HepG2 (cell line): ENCODE measurements around the gene LRRIQ4. TPM values are rescaled to one million over a fixed set of nuclear protein-coding genes. Genes with fewer than 3 reads are reported as not detected.

Source experiments
- DPF2 ChIP-seq: sonication (generic); formaldehyde crosslinking; IDR thresholded peaks from 2 replicates; pipeline ENCODE4 v1.4.0; 2020; ENCODE audit warnings: mild to moderate bottlenecking, low read depth, missing genetic modification reagents, borderline replicate concordance
- GLI4 ChIP-seq: sonication (generic); formaldehyde crosslinking; IDR thresholded peaks from 2 replicates; pipeline ENCODE4 v1.5.1; 2020; ENCODE audit warnings: missing genetic modification reagents, mild to moderate bottlenecking, moderate library complexity, borderline replicate concordance
- GTF3A ChIP-seq: sonication (generic); formaldehyde crosslinking; conservative IDR thresholded peaks from 2 replicates; pipeline ENCODE4 v1.4.0; 2020; ENCODE audit warnings: mild to moderate bottlenecking, missing genetic modification reagents
- MAFF ChIP-seq: IDR thresholded peaks from 2 replicates; pipeline ENCODE4 v1.6.1; 2011; ENCODE audit warnings: low read depth, low read length, improper control_type of control experiment
- NFE2L2 ChIP-seq: fragments of 150-350 bp; IDR thresholded peaks from 2 replicates; pipeline ENCODE4 v1.6.1; 2014; ENCODE audit warnings: low read length
- NRL ChIP-seq: sonication (generic); formaldehyde crosslinking; IDR thresholded peaks from 2 replicates; pipeline ENCODE4 v1.5.0; 2020; ENCODE audit warnings: missing genetic modification reagents, mild to moderate bottlenecking, moderate library complexity, borderline replicate concordance
- PHF20 ChIP-seq: sonication (generic); formaldehyde crosslinking; IDR thresholded peaks from 2 replicates; pipeline ENCODE4 v1.5.0; 2020; ENCODE audit warnings: mild to moderate bottlenecking, missing genetic modification reagents
- REPIN1 ChIP-seq: sonication (generic); formaldehyde crosslinking; IDR thresholded peaks from 2 replicates; pipeline ENCODE4 v1.8.0; 2022; ENCODE audit warnings: missing genetic modification reagents, low read depth, mild to moderate bottlenecking, borderline replicate concordance
- SMARCE1 ChIP-seq: fragments of 450-650 bp; IDR thresholded peaks from 2 replicates; pipeline ENCODE4 v1.6.1; 2017; ENCODE audit warnings: borderline replicate concordance
- SP4 ChIP-seq: sonication (generic); formaldehyde crosslinking; IDR thresholded peaks from 2 replicates; pipeline ENCODE4 v1.8.1; 2023; ENCODE audit warnings: mild to moderate bottlenecking, missing genetic modification reagents
- ZNF550 ChIP-seq: sonication (generic); formaldehyde crosslinking; IDR thresholded peaks from 2 replicates; pipeline ENCODE4 v1.4.0; 2020; ENCODE audit warnings: mild to moderate bottlenecking, missing genetic modification reagents, borderline replicate concordance
- ZNF552 ChIP-seq: sonication (generic); formaldehyde crosslinking; IDR thresholded peaks from 2 replicates; pipeline ENCODE4 v1.9.0; 2022; ENCODE audit warnings: missing genetic modification reagents, mild to moderate bottlenecking, borderline replicate concordance
- polyA plus RNA-seq, 8 experiments: library from polyadenylated mRNA; depleted of rRNA in 3 of 8; stranded (reverse) in 7 of 8; unstranded in 1 of 8; fragments of >200 nt; fragmentation: Illumina TruSeq in 4 of 8; extraction: Trizol in 4 of 8; gene quantifications; 2 replicates each; pipeline versions ENCODE4 v1.2.1 to v1.2.3, GENCODE V29; 2011 to 2016; ENCODE audit warnings: low read depth in 4 of 8, missing spikeins in 1 of 8, mixed read lengths in 1 of 8; ENCODE audit not compliant: insufficient read depth in 1 of 8
- total RNA-seq, 5 experiments: library from RNA; depleted of rRNA; stranded (reverse); fragments of >200 nt; fragmentation: Illumina TruSeq; extraction: Trizol; gene quantifications; 2 replicates each; pipeline ENCODE4 v1.2.3, GENCODE V29; 2016; ENCODE audit warnings: low read depth in 1 of 5
- TF ChIP-seq, protein P1 (sequence below): sonication (generic); formaldehyde crosslinking; IDR thresholded peaks from 2 replicates; pipeline ENCODE4 v1.4.0; 2020; ENCODE audit warnings: missing genetic modification reagents
- TF ChIP-seq, protein P2 (sequence below): sonication (generic); formaldehyde crosslinking; IDR thresholded peaks from 2 replicates; pipeline ENCODE4 v1.8.0; 2022; ENCODE audit warnings: mild to moderate bottlenecking, missing genetic modification reagents
- TF ChIP-seq, protein P3 (sequence below): fragments of 450-650 bp; IDR thresholded peaks from 2 replicates; pipeline ENCODE4 v1.6.1; 2016
- TF ChIP-seq, protein P4 (sequence below): sonication (generic); formaldehyde crosslinking; IDR thresholded peaks from 2 replicates; pipeline ENCODE4 v1.4.0; 2020; ENCODE audit warnings: low read depth, mild to moderate bottlenecking, missing genetic modification reagents

Gene LRRIQ4
- total and polyA plus RNA-seq, 2 of the 13 experiments (the other 11 are each of a cell fraction or from before 2014, with no cell fraction given), result not detected

DNA sequence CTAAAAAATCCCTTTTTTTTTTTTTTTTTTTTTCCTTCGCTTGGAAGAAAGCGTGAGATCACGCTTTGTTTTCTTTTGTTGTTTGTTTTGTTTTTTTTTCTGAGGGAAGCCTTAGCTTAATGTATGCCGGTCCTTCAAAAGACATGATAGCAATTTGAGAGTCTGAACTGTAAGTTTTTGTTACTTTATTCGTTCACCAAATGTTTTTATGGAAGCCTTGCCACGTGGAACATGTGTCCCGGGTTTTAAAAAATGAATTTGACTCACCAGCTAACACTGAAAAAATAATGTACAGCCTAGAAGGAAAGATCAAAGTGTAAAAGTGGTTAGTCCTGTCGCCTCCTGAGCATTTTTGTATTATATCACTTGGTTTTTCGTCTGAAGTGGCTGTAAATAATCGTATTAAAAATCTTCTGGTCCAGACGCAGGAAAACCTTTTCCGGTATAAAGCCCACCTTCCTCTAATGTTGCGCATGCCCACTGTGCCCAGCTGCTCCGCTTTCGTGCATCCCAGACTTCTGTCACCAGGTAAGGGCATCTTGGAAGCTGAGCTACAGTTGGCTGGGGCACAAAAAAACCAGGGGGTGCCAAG is 40.3 kb upstream of the LRRIQ4 start (continued):
- TF ChIP-seq NRL (CRISPR knock-in tag), result no peak
- TF ChIP-seq ZNF552 (CRISPR knock-in tag), result no peak
- no peak for TF ChIP-seq PHF20 (CRISPR knock-in tag)
- TF ChIP-seq, protein P1, sequence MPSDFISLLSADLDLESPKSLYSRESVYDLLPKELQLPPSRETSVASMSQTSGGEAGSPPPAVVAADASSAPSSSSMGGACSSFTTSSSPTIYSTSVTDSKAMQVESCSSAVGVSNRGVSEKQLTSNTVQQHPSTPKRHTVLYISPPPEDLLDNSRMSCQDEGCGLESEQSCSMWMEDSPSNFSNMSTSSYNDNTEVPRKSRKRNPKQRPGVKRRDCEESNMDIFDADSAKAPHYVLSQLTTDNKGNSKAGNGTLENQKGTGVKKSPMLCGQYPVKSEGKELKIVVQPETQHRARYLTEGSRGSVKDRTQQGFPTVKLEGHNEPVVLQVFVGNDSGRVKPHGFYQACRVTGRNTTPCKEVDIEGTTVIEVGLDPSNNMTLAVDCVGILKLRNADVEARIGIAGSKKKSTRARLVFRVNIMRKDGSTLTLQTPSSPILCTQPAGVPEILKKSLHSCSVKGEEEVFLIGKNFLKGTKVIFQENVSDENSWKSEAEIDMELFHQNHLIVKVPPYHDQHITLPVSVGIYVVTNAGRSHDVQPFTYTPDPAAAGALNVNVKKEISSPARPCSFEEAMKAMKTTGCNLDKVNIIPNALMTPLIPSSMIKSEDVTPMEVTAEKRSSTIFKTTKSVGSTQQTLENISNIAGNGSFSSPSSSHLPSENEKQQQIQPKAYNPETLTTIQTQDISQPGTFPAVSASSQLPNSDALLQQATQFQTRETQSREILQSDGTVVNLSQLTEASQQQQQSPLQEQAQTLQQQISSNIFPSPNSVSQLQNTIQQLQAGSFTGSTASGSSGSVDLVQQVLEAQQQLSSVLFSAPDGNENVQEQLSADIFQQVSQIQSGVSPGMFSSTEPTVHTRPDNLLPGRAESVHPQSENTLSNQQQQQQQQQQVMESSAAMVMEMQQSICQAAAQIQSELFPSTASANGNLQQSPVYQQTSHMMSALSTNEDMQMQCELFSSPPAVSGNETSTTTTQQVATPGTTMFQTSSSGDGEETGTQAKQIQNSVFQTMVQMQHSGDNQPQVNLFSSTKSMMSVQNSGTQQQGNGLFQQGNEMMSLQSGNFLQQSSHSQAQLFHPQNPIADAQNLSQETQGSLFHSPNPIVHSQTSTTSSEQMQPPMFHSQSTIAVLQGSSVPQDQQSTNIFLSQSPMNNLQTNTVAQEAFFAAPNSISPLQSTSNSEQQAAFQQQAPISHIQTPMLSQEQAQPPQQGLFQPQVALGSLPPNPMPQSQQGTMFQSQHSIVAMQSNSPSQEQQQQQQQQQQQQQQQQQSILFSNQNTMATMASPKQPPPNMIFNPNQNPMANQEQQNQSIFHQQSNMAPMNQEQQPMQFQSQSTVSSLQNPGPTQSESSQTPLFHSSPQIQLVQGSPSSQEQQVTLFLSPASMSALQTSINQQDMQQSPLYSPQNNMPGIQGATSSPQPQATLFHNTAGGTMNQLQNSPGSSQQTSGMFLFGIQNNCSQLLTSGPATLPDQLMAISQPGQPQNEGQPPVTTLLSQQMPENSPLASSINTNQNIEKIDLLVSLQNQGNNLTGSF (CRISPR knock-in tag), result no peak
- TF ChIP-seq NFE2L2, result no peak
- TF ChIP-seq, protein P2, sequence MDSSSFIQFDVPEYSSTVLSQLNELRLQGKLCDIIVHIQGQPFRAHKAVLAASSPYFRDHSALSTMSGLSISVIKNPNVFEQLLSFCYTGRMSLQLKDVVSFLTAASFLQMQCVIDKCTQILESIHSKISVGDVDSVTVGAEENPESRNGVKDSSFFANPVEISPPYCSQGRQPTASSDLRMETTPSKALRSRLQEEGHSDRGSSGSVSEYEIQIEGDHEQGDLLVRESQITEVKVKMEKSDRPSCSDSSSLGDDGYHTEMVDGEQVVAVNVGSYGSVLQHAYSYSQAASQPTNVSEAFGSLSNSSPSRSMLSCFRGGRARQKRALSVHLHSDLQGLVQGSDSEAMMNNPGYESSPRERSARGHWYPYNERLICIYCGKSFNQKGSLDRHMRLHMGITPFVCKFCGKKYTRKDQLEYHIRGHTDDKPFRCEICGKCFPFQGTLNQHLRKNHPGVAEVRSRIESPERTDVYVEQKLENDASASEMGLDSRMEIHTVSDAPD, result no peak
- TF ChIP-seq ZNF550 (CRISPR knock-in tag), result no peak
- TF ChIP-seq, protein P3, sequence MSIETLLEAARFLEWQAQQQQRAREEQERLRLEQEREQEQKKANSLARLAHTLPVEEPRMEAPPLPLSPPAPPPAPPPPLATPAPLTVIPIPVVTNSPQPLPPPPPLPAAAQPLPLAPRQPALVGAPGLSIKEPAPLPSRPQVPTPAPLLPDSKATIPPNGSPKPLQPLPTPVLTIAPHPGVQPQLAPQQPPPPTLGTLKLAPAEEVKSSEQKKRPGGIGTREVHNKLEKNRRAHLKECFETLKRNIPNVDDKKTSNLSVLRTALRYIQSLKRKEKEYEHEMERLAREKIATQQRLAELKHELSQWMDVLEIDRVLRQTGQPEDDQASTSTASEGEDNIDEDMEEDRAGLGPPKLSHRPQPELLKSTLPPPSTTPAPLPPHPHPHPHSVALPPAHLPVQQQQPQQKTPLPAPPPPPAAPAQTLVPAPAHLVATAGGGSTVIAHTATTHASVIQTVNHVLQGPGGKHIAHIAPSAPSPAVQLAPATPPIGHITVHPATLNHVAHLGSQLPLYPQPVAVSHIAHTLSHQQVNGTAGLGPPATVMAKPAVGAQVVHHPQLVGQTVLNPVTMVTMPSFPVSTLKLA, result peak; percentile 20; the same call in 1 of the 2 replicates
- no peak for TF ChIP-seq GTF3A
- TF ChIP-seq, protein P4, sequence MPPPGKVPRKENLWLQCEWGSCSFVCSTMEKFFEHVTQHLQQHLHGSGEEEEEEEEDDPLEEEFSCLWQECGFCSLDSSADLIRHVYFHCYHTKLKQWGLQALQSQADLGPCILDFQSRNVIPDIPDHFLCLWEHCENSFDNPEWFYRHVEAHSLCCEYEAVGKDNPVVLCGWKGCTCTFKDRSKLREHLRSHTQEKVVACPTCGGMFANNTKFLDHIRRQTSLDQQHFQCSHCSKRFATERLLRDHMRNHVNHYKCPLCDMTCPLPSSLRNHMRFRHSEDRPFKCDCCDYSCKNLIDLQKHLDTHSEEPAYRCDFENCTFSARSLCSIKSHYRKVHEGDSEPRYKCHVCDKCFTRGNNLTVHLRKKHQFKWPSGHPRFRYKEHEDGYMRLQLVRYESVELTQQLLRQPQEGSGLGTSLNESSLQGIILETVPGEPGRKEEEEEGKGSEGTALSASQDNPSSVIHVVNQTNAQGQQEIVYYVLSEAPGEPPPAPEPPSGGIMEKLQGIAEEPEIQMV (CRISPR knock-in tag), result no peak
- no peak for TF ChIP-seq DPF2 (CRISPR knock-in tag)
- TF ChIP-seq MAFF, result no peak
- TF ChIP-seq SP4 (CRISPR knock-in tag), result no peak
- no peak for TF ChIP-seq GLI4
- no peak; the same call in 1 of the 2 replicates for TF ChIP-seq REPIN1 (CRISPR knock-in tag)
- no peak for TF ChIP-seq SMARCE1
